ENCODE results near the gene MRI1. TPM values are rescaled to one million over a fixed set of nuclear protein-coding genes. Genes with fewer than 3 reads are reported as not detected.

The MRI1 gene
- total RNA-seq, 4 donors from 2014 or later = 53.0 to 90.4 (median 70.6) TPM

DNA sequence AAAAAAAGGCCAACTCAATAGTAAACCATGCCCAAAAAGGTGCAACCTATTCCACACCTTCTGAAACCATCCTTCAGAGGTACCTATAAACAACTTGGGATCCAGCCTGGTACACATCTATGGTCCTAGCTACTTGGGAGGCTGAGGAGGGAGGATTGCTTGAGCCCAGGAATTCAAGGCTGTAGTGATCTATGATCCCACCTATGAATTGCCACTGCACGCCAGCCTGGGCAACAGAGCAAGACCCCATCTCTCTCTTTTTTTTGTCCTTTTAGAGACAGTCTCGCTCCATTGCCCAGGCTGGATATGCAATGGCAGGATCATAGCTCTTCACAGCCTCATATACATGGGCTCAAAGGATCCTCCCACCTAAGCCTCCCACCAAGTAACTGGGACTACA, 57.0 kb downstream of the MRI1 start:
- peaks cover 3 to 12% of the 10 kb centered on the region in 2 donors for H3K4me1 ChIP-seq
- DNase-seq = no peak
- no peaks in the 10 kb centered on the region for H3K36me3 ChIP-seq
- H3K27me3 ChIP-seq = no peaks in the 10 kb centered on the region
- H3K27ac ChIP-seq = no peak overlapping the region
- intact Hi-C loops (cut with DNase I) = no loop called here
- TF ChIP-seq, protein P1, sequence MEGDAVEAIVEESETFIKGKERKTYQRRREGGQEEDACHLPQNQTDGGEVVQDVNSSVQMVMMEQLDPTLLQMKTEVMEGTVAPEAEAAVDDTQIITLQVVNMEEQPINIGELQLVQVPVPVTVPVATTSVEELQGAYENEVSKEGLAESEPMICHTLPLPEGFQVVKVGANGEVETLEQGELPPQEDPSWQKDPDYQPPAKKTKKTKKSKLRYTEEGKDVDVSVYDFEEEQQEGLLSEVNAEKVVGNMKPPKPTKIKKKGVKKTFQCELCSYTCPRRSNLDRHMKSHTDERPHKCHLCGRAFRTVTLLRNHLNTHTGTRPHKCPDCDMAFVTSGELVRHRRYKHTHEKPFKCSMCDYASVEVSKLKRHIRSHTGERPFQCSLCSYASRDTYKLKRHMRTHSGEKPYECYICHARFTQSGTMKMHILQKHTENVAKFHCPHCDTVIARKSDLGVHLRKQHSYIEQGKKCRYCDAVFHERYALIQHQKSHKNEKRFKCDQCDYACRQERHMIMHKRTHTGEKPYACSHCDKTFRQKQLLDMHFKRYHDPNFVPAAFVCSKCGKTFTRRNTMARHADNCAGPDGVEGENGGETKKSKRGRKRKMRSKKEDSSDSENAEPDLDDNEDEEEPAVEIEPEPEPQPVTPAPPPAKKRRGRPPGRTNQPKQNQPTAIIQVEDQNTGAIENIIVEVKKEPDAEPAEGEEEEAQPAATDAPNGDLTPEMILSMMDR (IDR thresholded peaks at IDR 0.05) = no peak
- no peak for TF ChIP-seq POLR2A (IDR thresholded peaks at IDR 0.05)
- H3K9me3 ChIP-seq = no peaks in the 10 kb centered on the region
- WGBS, 2 donors = 100% methylated on average over 2 of the region's 2 CpGs
- no peak overlapping the region for H3K4me3 ChIP-seq (replicated peaks in 1 of 3)

DNA sequence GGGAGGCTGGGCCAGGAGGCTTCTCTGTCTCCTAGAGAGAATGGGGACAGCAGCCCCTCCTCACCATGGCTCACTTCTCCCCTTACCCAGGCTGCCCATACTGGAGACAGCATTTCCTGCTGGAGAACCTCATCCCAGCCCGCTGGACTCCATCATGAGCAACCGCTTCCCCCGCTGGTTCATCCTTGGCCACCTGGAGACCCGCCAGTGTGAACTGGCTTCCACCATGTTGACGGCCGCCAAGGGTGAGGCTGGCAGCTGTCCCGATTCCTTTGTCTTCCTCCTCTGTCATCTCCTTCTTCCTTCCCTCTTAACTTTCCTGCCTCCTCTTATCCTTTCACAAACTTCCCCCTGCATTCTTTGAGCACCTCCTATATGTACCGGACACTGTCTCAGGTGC, 58.9 kb downstream of the MRI1 start:
- no peak overlapping the region for H3K4me3 ChIP-seq (replicated peaks in 1 of 3)
- intact Hi-C loops (cut with DNase I) = no loop called here
- H3K4me1 ChIP-seq = peaks cover 3 to 12% of the 10 kb centered on the region in 2 donors
- no peaks in the 10 kb centered on the region for H3K36me3 ChIP-seq
- TF ChIP-seq, protein P1 (IDR thresholded peaks at IDR 0.05) = no peak
- TF ChIP-seq POLR2A (IDR thresholded peaks at IDR 0.05) = no peak
- no peaks in the 10 kb centered on the region for H3K27me3 ChIP-seq
- WGBS, 2 donors = 72 to 86% methylated on average over 8 of the region's 8 CpGs
- peak overlapping the region; percentile 36 to 82 (median 64) for H3K27ac ChIP-seq
- no peak for DNase-seq
- no peaks in the 10 kb centered on the region for H3K9me3 ChIP-seq

Small RNA genes lying within 50 kb of the gene (small RNA-seq; reads per million reads assigned to genes)
- gene RN7SL619P = not detected

Other genes starting within 250 kb of the MRI1 start
- 100 to 1,000 TPM in 2 of 4 donors, 10 to 100 TPM in 2; 50.2 to 191 (median 139) TPM for gene C19orf53, start 9.9 kb downstream of the MRI1 start, total RNA-seq
- gene ZSWIM4, start 30.9 kb downstream of the MRI1 start, total RNA-seq = 10 to 100 TPM in 1 of 4 donors, 1 to 10 TPM in 3; 6.9 to 15.6 (median 8.9) TPM
- gene NANOS3, start 112.6 kb downstream of the MRI1 start, total RNA-seq = not detected
- gene BRME1, start 141.6 kb downstream of the MRI1 start, total RNA-seq = 1 to 10 TPM in 3 of 4 donors, under 1 TPM in 1; 0.34 to 1.7 (median 1.0) TPM
- gene CC2D1A, start 141.7 kb downstream of the MRI1 start, total RNA-seq = 10 to 100 TPM; 29.3 to 36.4 (median 31.3) TPM
- 1 to 10 TPM in 1 of 4 donors, under 1 TPM in 2, not detected in 1; 0.40 to 1.4 (median 0.63) TPM for gene PODNL1, start 173.9 kb downstream of the MRI1 start, total RNA-seq
- 10 to 100 TPM in 3 of 4 donors, 1 to 10 TPM in 1; 9.5 to 19.6 (median 11.6) TPM for gene DCAF15, start 188.0 kb downstream of the MRI1 start, total RNA-seq
- 1 to 10 TPM; 4.8 to 9.1 (median 9.1) TPM for gene RFX1, start 241.8 kb downstream of the MRI1 start, total RNA-seq

All from thyroid gland (tissue), 4 donors.